LoVo (cell line): ENCODE results near the gene GPR137.
"Not testable (repeated sequence)": the region's sequence is repeated elsewhere in the genome, so short reads cannot be mapped to it uniquely, and the experiment has no call there.

Experiments
- DNase-seq: peaks from one replicate; pipeline ENCODE4 v3.0.0-alpha.2; 2016; ENCODE audit warnings: low spot score

The GPR137 gene

DNA sequence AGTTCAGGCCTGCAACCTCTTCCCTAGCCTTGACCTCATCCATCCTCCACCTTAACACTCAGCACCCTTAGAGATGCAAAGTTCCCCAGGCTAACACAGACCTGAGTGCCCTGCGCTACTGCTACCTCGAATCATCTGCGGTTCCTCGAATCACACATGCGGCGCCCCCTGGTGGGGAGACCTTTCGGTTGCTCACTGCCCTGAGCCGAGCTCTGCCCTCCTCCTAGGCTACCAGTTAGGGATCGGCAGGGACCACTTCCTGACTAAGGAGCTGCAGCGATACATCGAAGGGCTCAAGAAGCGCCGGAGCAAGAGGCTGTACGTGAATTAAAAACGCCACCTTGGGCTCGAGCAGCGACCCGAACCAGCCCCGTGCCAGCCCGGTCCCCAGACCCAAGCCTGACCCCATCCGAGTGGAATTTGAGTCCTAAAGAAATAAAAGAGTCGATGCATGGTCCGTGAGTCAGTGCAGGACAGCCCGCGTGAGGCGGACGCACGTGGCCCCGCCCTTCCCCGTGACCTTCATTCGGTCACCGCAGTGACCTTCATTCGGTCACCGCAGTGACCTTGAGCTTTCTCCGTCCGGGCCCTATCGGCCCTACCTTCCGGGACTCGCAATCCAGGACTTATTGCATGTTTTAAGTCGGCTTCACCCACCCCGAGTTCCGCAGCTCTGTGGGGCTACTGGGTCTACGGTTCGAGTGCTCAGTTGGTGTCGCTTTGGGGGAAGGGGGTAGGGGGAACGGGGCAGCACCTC, 18.8 kb downstream of the GPR137 start:
- DNase-seq: peak; percentile 86

DNA sequence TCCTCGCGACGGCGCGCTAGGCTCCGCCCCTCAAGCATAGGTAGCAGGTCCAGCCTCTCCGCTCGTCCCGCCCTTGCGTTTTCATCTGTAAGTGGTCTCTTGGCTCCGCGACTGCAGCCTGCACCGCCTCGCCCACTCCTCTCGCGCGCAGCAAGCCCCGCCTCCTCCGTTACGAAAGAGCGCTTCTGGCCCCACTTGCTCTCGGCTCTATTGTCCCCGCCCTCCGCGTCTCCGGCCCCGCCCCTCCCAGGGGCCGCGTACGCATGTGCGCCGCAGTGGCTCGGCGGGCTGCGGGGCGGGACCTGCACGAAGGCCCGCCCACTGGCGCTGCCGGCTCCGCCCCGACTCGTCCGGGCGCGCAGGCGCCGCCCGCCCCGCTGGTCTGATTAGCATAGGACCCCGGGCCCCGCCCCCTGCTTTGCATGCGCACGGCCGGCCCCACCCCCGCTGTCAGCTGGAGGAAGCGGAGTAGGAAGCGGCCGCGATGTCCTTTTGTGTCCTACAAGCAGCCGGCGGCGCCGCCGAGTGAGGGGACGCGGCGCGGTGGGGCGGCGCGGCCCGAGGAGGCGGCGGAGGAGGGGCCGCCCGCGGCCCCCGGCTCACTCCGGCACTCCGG, 19.5 kb downstream of the GPR137 start, which contains the start of gene ESRRA:
TSS of gene ESRRA (plus strand) at position 450 of the 616 bp plus-strand sequence. CDS start 1,656 bp downstream, outside the sequence.
- peak; percentile 99 for DNase-seq

DNA sequence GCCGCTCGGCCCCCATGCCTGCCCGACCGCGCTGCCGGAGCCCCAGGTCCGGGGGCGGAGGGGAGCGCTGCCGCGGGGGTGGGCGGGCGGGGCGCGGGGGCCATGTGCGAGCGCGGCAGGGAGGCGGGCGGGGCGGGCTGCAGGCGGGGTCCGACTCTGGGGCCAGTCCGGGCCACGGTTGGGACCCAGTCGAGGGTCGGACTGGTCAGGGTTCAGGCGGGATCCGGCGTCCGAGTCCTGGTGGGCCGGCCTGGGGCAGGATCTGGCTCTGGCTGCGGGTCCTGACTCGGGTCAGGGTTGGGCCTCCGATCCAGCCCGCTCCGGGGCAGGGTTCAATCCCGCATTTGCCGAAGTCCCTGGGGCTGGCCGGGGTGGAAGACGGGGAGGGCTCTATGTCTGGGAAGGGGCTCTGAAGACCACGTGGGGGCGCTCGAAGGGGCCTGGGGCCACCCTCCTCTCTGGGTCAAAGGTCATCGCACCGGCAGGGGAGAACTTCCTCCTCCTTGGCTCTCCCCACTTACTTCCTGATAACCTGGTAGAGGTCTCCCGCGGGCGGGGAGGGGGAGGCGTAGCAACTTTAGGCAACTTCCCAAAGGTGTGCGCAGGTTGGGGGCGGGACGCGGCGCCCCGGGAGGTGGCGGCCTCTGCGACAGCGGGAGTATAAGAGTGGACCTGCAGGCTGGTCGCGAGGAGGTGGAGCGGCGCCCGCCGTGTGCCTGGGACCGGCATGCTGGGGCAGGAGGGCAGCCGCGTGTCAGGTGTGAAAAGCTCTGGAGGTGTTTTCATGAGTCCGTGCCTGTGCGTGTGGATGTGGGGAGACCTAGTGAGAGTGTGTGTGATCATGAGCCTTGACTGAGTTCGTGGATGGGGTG, 20.3 kb downstream of the GPR137 start:
- DNase-seq: peak; percentile 81

DNA sequence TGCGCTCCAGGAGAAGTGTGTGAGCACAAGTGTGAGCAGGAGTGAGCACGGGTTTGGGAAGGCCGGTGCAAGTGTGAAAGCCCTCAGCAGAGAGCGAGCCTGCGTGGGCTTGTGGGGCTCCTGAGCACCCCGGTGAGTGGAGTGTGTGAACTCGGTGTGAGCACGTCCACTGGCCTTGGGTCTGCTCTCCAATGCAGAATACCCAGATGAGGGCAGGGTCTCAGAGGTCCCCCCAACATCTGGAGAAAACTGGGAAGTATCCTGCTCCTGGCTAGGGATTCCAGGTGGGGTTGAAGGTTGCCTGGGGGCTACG, 20.9 kb downstream of the GPR137 start:
- no peak for DNase-seq

DNA sequence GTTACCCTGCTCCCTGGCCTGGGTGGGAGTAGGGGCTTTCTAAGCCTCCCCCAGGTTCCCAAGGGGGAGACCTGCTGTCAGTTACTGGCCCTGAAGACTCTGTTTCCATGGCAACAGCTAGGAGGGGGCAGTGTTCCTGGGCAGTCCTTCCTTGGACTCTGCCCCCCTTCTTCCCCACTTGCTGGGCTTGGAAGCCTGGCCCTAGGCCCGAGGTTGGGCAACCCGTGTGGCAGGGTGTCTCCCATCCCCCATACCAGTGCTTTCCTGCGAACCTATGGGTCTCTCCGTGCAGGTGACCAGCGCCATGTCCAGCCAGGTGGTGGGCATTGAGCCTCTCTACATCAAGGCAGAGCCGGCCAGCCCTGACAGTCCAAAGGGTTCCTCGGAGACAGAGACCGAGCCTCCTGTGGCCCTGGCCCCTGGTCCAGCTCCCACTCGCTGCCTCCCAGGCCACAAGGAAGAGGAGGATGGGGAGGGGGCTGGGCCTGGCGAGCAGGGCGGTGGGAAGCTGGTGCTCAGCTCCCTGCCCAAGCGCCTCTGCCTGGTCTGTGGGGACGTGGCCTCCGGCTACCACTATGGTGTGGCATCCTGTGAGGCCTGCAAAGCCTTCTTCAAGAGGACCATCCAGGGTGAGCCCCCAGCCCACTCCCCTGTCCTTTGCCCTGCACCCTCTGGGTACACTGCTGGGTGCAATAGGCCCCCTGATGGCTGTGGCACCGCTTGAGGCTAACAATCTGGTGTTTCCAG, 21.4 kb downstream of the GPR137 start:
- no peak for DNase-seq

DNA sequence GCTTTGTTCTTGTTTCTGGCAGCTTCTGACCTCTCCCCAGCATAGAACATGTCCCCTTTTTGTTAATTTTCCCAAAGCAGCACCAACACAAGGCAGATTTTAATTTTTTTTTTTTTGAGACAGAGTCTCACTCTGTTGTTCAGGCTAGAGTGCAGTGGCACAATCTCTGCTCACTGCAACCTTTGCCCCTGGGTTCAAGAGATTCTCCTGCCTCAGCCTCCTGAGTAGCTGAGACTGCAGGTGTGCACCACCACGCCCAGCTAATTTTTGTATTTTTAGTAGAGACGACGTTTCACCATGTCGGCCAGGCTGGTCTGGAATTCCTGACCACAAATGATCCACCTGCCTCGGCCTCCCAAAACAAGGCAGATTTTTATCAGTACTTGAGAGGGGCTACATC, 22.1 kb downstream of the GPR137 start:
- DNase-seq: not testable (repeated sequence)

DNA sequence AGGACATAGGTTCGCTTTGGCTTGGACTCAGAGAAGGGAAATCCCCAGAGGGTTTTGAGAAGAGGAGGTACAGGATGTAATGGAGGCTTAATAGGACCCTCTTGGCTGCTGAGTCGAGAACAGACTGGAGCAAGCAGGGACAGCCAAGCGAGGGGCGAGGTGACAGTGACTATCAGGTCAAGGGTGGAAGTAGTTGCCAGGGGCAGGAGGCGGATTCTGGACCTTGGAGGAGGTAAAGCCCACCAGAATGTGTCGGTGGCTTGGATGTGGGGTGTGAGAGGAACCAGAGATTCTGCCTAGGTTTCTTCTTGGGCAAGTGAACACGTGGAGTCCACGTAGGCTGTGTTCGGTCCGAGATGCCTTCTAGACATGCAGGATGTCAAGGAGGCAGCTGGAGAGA, 27.3 kb downstream of the GPR137 start:
- no peak for DNase-seq

DNA sequence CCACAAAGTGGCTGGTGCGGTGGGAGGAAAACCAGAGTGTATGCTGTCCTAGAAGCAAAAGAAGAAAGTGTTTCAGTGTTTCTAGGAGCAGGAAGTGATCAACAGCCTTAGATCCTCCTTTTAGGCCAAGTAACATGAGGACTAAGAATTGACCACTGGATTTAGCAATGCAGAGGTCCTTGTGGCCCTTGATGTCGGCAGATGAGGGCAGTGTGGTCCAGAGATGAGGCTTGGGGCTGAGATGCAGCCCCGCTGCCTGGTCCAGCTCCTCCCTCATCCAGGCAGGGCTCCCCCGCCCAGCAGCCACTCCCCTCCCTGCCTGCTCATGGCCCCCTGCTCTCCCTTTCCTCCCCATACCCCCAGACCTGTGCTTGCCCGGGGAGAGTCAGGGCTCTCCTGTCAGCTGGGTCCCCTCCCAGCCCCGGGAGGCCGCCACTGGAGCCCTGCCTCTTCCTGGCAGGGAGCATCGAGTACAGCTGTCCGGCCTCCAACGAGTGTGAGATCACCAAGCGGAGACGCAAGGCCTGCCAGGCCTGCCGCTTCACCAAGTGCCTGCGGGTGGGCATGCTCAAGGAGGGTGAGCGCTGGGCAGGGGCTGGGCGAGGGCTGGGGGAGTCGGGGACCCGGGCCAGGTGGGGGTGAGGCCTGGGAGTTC, 28.0 kb downstream of the GPR137 start:
- DNase-seq: no peak

DNA sequence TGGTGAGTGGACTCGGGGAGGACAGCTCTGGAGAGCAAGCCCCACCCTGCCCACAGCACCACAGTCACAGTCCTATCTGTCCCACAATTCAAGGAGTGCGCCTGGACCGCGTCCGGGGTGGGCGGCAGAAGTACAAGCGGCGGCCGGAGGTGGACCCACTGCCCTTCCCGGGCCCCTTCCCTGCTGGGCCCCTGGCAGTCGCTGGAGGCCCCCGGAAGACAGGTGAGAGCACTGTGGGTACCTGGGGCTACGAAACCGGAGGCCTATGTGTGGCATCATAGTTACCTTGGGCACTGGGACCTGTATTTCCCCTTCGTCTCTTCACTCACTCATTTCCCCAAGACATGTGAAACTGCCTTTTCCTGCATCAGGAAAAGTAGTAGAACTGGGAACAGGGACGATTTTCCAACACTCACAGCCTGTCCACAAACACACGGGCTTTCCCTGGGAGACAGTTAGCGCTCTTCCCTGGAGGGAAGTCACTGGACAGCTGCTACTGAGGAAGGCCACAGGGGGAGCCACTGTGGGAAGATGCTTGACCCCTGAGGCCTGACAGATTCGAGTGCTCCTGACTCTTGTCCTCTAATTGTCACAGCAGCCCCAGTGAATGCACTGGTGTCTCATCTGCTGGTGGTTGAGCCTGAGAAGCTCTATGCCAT, 28.6 kb downstream of the GPR137 start:
- no peak for DNase-seq

DNA sequence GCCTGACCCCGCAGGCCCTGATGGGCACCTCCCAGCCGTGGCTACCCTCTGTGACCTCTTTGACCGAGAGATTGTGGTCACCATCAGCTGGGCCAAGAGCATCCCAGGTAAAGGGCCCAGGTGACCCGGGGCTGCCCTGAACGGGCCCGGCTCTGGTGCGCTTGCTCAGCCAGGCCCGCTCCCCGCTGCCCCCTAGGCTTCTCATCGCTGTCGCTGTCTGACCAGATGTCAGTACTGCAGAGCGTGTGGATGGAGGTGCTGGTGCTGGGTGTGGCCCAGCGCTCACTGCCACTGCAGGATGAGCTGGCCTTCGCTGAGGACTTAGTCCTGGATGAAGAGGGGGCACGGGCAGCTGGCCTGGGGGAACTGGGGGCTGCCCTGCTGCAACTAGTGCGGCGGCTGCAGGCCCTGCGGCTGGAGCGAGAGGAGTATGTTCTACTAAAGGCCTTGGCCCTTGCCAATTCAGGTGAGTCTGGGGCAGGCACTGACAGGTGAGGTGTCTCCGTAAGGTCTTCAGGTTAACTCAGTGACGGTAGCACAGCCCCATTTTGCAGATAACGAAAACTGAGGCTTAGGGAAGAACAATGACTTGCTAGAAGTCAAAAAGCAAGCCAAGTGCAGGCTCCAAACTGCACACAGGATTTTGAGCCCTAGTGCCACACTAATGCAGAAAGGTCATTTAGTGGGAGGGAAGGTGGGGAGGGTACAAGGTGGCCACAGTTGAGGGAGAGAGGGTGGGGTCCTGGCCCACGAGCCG, 29.3 kb downstream of the GPR137 start:
- DNase-seq: no peak

DNA sequence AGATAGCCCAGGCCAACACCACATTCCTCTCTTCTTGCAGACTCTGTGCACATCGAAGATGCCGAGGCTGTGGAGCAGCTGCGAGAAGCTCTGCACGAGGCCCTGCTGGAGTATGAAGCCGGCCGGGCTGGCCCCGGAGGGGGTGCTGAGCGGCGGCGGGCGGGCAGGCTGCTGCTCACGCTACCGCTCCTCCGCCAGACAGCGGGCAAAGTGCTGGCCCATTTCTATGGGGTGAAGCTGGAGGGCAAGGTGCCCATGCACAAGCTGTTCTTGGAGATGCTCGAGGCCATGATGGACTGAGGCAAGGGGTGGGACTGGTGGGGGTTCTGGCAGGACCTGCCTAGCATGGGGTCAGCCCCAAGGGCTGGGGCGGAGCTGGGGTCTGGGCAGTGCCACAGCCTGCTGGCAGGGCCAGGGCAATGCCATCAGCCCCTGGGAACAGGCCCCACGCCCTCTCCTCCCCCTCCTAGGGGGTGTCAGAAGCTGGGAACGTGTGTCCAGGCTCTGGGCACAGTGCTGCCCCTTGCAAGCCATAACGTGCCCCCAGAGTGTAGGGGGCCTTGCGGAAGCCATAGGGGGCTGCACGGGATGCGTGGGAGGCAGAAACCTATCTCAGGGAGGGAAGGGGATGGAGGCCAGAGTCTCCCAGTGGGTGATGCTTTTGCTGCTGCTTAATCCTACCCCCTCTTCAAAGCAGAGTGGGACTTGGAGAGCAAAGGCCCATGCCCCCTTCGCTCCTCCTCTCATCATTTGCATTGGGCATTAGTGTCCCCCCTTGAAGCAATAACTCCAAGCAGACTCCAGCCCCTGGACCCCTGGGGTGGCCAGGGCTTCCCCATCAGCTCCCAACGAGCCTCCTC, 30.2 kb downstream of the GPR137 start:
- not testable (repeated sequence) for DNase-seq

DNA sequence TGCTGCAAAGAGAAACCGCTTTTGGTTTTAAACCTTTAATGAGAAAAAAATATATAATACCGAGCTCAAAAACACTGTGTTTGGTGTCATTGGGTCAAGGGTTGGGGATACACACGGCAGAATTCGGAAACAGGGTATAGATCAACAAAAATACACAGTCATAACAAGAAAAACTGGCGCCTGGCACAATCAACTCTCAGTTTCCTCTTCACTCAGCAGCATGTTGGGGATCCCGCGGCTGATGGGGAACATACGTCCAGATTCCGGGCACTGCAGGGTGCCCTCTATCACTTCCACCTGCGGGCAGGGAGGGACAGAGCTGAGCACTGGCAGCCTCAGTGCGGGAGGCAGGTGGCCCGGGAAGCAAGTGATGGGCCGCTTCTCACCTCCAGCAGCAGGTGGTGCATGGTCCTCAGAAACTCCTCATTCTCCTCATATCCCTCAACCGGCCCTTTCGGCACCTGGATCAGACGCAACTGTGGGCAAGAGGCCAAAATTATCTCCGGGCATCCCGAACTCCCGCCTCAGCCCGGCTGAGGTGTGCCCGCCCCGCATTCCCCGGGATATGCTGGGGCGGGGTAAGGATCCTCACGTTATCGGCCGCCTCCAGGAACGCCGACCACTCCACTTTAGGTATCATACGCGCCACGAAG, 31.1 kb downstream of the GPR137 start:
- DNase-seq: peak; percentile 73

DNA sequence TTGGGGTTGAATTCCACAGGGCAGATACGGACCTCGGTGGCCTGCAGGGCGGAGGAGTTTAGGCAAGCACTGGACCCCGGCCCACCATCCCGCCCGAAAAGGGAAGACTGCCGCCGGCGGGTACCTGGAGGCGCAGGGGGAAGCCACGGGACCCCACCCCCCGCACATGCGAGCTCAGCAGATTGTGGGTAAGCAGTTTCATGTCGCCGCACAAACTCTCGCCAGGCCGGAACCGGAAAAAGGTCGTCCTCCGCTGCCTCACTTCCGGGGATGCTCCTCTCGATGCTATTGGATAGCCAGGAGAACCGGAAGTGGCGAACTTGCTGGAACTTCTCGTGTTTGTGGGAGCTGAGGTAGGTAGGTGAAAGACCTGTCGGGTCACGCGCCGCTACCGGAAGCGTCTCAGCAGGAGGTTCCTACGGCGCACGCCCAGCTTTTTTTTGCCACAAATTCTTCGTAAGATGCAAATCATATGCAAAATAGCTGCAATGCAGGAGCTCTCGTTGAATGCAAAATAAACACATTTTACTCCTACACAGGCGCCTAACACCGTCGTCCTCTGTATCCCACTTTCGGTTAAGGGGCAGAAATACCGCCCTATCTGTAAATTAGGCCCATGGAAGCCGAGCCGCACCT, 31.8 kb downstream of the GPR137 start, which contains the start of gene TRMT112:
TSS of gene TRMT112 (minus strand) at position 235 of the 636 bp plus-strand sequence. CDS start at position 202, 33 bp downstream.
- DNase-seq: peak; percentile 98

DNA sequence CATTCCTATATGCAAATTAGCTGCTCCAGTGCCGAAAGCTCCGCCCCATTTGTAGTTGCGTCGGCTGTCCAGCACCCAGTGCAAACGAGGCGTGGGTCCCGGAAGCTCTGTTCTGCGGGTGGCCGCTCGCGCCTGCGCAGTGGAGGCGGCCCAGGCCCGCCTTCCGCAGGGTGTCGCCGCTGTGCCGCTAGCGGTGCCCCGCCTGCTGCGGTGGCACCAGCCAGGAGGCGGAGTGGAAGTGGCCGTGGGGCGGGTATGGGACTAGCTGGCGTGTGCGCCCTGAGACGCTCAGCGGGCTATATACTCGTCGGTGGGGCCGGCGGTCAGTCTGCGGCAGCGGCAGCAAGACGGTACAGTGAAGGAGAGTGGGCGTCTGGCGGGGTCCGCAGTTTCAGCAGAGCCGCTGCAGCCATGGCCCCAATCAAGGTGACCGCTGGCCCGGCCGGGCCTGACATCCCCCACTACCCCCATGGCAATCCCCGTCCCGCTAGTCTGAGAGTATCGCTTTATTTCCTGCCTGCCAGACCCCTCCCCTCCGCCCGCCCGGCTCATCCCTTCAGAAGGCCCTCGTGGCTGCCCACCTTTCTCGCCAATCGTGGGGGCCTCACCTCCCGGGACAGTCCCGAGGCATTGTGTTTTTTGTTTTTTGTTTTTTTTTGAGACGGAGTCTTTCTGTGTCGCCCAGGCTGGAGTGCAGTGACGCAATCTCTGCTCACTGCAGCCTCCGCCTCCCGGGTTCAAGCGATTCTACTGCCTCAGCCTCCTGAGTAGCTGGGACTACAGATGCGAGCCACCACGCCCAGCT, 32.5 kb downstream of the GPR137 start, which contains the start of gene PRDX5:
TSS of gene PRDX5 (plus strand) at position 161 of the 805 bp plus-strand sequence. CDS start at position 256, 95 bp downstream.
- peak; percentile 98 for DNase-seq

DNA sequence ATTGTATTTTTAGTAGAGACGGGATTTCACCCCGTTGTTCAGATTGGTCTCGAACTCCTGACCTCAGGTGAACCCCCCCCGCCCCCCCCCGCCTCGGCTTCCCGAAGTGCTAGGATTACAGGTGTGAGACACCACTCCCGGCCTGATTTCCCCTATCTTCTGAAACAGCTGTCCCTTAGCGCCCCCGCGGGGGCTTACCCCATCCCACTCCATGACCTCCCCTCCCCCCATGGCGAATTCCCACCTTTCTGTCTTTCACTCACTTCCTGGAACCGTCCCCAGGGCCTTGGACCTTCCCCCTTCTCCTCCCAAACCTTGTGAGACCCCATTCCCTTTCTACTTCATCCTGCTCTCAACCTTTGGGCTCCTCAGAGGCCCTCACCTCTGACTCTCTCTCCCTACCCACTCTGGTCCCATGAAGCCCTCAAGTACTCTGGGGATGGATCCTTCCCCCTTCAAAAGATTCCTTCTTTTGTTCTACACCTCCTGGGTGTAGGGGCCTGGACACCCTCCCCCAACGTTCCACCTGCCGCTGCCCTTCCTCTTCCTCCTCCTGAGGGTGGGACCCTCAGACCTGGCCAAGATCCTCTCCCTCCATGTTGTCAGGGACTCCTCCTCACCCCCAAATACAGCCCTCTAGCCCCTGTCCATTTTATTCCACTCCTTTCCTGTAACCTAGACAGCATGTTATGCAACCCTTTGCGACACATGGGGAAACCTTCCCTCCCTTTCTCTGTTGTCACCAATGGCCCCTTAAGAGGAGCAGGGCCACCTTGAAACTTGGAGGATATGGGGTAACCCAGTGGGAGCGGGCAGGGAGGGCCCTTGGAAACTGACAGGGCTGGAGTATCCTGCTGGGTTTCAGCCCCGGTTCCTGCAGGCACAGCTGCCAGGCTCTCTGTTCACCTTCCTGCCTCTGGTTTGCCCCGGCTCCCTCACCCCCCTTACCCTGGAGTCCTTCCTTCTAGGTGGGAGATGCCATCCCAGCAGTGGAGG, 33.4 kb downstream of the GPR137 start:
- no peak for DNase-seq

DNA sequence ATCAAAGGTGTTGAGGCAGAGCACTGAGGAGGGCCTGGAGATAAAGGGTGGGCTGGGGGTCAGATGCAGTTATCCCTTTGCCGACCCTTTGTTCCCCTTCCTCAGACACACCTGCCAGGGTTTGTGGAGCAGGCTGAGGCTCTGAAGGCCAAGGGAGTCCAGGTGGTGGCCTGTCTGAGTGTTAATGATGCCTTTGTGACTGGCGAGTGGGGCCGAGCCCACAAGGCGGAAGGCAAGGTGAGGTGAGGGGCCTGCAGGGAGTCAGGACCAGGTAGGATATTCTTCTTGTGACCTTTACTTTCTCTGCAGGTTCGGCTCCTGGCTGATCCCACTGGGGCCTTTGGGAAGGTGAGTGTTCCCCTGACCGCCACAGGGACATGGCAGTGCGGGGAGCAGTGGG, 34.9 kb downstream of the GPR137 start:
- no peak for DNase-seq
